ENCODE measurements around the gene BRI3BP.

BRI3BP gene

DNA sequence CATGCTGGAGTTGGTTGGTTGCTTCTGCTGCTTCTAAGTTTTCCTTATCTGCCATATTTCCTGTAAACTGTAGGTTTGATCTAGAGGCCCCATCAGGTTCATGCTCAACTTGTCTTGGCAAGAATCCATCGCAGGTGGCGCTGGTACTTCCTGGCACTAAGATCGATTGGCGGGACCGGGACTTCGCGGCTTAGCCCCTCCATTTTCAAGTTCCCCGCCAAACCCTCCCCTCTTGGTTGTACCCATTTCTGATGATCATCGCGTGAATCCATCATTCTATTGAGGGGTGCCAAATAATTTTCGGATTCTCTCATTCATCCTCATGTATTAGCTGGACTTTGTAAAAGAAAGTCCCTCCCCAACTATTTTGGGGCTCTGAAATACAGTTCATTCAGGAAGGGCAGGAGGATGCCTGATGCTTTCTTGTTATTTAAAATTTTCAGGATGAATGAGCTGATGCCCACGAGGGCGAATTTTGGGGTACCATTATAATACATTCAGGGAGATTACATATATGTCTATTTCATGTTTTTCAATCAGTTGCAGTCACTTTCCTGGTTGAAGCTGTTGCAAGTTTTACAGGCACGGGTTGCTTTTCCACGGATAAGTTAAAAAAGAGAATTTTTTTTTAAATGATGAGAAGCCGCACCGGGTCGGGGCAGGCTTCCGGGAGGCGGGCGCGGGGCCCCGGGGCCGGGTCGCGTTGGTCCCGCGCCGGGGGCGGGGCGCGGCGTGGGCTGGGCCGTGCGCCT, 395 bp upstream of the BRI3BP start:
- TF ChIP-seq, protein P1, sequence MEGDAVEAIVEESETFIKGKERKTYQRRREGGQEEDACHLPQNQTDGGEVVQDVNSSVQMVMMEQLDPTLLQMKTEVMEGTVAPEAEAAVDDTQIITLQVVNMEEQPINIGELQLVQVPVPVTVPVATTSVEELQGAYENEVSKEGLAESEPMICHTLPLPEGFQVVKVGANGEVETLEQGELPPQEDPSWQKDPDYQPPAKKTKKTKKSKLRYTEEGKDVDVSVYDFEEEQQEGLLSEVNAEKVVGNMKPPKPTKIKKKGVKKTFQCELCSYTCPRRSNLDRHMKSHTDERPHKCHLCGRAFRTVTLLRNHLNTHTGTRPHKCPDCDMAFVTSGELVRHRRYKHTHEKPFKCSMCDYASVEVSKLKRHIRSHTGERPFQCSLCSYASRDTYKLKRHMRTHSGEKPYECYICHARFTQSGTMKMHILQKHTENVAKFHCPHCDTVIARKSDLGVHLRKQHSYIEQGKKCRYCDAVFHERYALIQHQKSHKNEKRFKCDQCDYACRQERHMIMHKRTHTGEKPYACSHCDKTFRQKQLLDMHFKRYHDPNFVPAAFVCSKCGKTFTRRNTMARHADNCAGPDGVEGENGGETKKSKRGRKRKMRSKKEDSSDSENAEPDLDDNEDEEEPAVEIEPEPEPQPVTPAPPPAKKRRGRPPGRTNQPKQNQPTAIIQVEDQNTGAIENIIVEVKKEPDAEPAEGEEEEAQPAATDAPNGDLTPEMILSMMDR (IDR thresholded peaks at IDR 0.05; ENCODE audit: low read length) = peak; percentile 60
- TF ChIP-seq EZH2 (optimal IDR thresholded peaks at IDR 0.05; ENCODE audit: low read depth, low read length) = no peak
- TF ChIP-seq EZH2phosphoT487 (IDR thresholded peaks at IDR 0.05; ENCODE audit: low read length) = no peak
- Histone ChIP-seq H2AFZ (ENCODE audit: low read length) (peak overlapping the region; percentile 79), H3K4me3 (ENCODE audit: low read length) (peak overlapping the region; percentile 56), H4K20me1 (ENCODE audit: insufficient read depth, low read length) (no peaks in the 10 kb centered on the region), H3F3A (ENCODE audit: insufficient read depth, low read length) (peaks cover 9% of the 10 kb centered on the region; the same call in 1 of the 2 replicates), H3K27me3 (replicated peaks; ENCODE audit: insufficient read depth, low read length) (no peaks in the 10 kb centered on the region), H3K36me3 (replicated peaks; ENCODE audit: insufficient read depth, low read length) (no peaks in the 10 kb centered on the region), H3K9ac (ENCODE audit: low read length) (peak overlapping the region; percentile 61), H3K9me3 (replicated peaks; ENCODE audit: insufficient read depth, low read length) (no peaks in the 10 kb centered on the region), H3K27ac (ENCODE audit: low read length) (peak overlapping the region; percentile 73), H3K4me1 (ENCODE audit: low read length) (0 out of 2 replicates have a peak, but pooled peaks cover 3% of the 10 kb centered on the region), H3K4me2 (ENCODE audit: low read depth, low read length) (peak overlapping the region; percentile 91), H3K9me2 (replicated peaks; ENCODE audit: insufficient read depth, low read length) (no peaks in the 10 kb centered on the region), H3K79me2 (ENCODE audit: low read length) (peaks cover 45% of the 10 kb centered on the region)
- peak; percentile 81 for DNase-seq

DNA sequence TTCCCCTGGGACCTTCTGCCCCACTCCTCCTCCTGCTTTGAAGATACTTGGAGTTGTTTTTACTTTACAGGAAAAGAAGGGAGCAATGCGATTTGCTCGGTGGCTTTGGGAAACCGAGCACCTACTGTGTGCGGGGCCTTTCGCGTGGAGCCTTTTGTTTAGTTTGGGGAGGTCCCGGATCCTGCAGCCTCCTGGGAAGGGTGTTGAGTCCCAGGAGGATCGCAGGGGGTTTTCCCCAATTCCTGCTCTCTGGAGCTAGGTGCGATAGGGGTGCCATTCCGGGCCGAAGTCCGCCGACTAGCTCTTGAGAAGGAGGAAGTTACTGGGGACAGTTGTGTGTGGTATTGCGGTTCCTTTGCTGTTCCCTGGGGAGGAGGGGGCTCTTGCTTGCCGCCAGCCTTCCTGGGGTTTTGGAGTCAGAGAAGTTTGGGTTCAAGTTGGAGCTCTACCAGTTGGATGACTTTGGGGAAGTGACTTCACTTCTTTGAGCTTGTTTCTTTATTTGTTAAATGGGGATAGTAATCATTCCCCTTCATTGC, 1.1 kb downstream of the BRI3BP start:
- Histone ChIP-seq H3F3A (ENCODE audit: insufficient read depth, low read length) (peaks cover 9% of the 10 kb centered on the region; the same call in 1 of the 2 replicates), H3K27me3 (replicated peaks; ENCODE audit: insufficient read depth, low read length) (no peaks in the 10 kb centered on the region), H3K27ac (ENCODE audit: low read length) (no peak overlapping the region; the same call in 1 of the 2 replicates), H3K9me2 (replicated peaks; ENCODE audit: insufficient read depth, low read length) (no peaks in the 10 kb centered on the region), H4K20me1 (ENCODE audit: insufficient read depth, low read length) (no peaks in the 10 kb centered on the region), H2AFZ (ENCODE audit: low read length) (peak overlapping the region; percentile 53), H3K4me3 (ENCODE audit: low read length) (peak overlapping the region; percentile 79), H3K79me2 (ENCODE audit: low read length) (peaks cover 49% of the 10 kb centered on the region), H3K4me2 (ENCODE audit: low read depth, low read length) (peak overlapping the region; percentile 87), H3K9ac (ENCODE audit: low read length) (peak overlapping the region; percentile 64), H3K4me1 (ENCODE audit: low read length) (0 out of 2 replicates have a peak, but pooled peaks cover 3% of the 10 kb centered on the region), H3K9me3 (replicated peaks; ENCODE audit: insufficient read depth, low read length) (no peaks in the 10 kb centered on the region), H3K36me3 (replicated peaks; ENCODE audit: insufficient read depth, low read length) (no peaks in the 10 kb centered on the region)
- TF ChIP-seq EZH2 (optimal IDR thresholded peaks at IDR 0.05; ENCODE audit: low read depth, low read length) = no peak
- TF ChIP-seq EZH2phosphoT487 (IDR thresholded peaks at IDR 0.05; ENCODE audit: low read length) = no peak
- no peak for DNase-seq

DNA sequence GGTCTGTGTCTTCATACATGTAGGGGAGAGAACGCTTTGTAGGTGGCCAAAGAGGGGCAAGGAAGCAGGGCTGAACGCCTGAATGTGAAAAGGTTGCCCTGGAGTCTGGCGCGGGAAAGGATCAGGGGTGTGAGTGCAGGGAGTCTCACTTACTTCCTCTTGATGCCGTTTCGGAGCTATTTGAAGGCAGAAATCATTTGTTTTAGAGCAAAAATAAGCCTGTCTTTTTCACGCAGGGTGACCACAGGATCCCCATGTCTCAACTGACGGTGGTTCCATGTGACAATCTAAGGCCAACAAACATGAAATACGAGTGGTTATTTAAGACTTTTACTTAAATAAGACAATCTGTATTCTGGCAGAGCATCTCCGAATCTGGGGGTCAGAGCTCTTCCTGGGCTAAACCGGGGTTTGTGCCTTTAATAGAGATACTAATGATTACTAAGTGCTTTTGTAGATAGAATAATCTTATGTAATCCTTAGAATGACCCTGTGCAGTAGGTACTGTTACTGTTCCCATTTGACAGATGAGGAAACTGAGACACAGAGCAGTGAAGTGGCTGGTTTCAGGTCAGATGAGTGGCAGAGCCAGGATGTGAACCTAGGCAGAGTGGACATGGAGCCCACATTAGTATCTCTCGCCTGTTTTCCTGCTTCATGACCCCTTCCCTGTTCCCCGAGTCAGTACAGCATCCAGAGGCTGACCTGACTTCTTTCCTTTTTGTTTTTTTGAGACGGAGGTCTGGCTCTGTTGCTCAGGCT, 1.9 kb downstream of the BRI3BP start:
- Histone ChIP-seq H3K79me2 (ENCODE audit: low read length) (peaks cover 49% of the 10 kb centered on the region), H3K9me3 (replicated peaks; ENCODE audit: insufficient read depth, low read length) (no peaks in the 10 kb centered on the region), H3K27ac (ENCODE audit: low read length) (no peak overlapping the region; the same call in 1 of the 2 replicates), H3K4me1 (ENCODE audit: low read length) (0 out of 2 replicates have a peak, but pooled peaks cover 3% of the 10 kb centered on the region), H3K9ac (ENCODE audit: low read length) (peak overlapping the region; percentile 64; the same call in 1 of the 2 replicates), H3K36me3 (replicated peaks; ENCODE audit: insufficient read depth, low read length) (no peaks in the 10 kb centered on the region), H2AFZ (ENCODE audit: low read length) (0 out of 2 replicates have a peak overlapping the region, but pooled peaks have one; percentile 8), H3K4me3 (ENCODE audit: low read length) (peak overlapping the region; percentile 79), H3F3A (ENCODE audit: insufficient read depth, low read length) (peaks cover 9% of the 10 kb centered on the region; the same call in 1 of the 2 replicates), H3K27me3 (replicated peaks; ENCODE audit: insufficient read depth, low read length) (no peaks in the 10 kb centered on the region), H3K4me2 (ENCODE audit: low read depth, low read length) (peak overlapping the region; percentile 87), H3K9me2 (replicated peaks; ENCODE audit: insufficient read depth, low read length) (no peaks in the 10 kb centered on the region), H4K20me1 (ENCODE audit: insufficient read depth, low read length) (no peaks in the 10 kb centered on the region)
- no peak for DNase-seq
- TF ChIP-seq EZH2phosphoT487 (IDR thresholded peaks at IDR 0.05; ENCODE audit: low read length) (no peak), EZH2 (optimal IDR thresholded peaks at IDR 0.05; ENCODE audit: low read depth, low read length) (no peak)
- TF ChIP-seq, protein P1 (IDR thresholded peaks at IDR 0.05; ENCODE audit: low read length) = no peak

All from MM.1S (cell line).